Measurements from ENCODE around the gene GPR139. TPM values are rescaled to one million over a fixed set of nuclear protein-coding genes. Genes with fewer than 3 reads are reported as not detected.

The GPR139 gene
- total and polyA plus RNA-seq, 2 donors from 2014 or later, result not detected

- no peak overlapping the region for H3K27ac ChIP-seq (ENCODE audit: low read depth in 2 of 2, low read length in 2 of 2)
- H3K9ac ChIP-seq (ENCODE audit: low read length in 3 of 3), result no peak overlapping the region
- H3K9me3 ChIP-seq (ENCODE audit: control insufficient read depth in 2 of 3, insufficient read depth in 1 of 3, low read length in 3 of 3), result no peaks in the 10 kb centered on the region
- no peaks in the 10 kb centered on the region for H3K4me1 ChIP-seq (ENCODE audit: control insufficient read depth in 2 of 3, insufficient read depth in 2 of 3, low read depth in 1 of 3, low read length in 3 of 3)
- no peaks in the 10 kb centered on the region for H3K27me3 ChIP-seq (ENCODE audit: control insufficient read depth, insufficient read depth, low read length)
- intact Hi-C loops (cut with DNase I), result no loop called here
- no peaks in the 10 kb centered on the region for H3K36me3 ChIP-seq (ENCODE audit: control insufficient read depth in 2 of 3, insufficient read depth in 3 of 3, low read length in 3 of 3)
- H3K4me3 ChIP-seq (ENCODE audit: low read length in 3 of 3), result no peak overlapping the region
- TF ChIP-seq CTCF (IDR thresholded peaks at IDR 0.05; ENCODE audit: borderline replicate concordance, extremely low read depth, insufficient read depth), result no peak
- no peak for DNase-seq
- no peak for FAIRE-seq
Measured at GRCh38 chr16:20020976-20021375, 52.7 kb downstream of the GPR139 start.

GRCh38 chr16:20020083-20020482, 53.6 kb downstream of the GPR139 start:
- no peak for TF ChIP-seq CTCF (IDR thresholded peaks at IDR 0.05; ENCODE audit: borderline replicate concordance, extremely low read depth, insufficient read depth)
- H3K27me3 ChIP-seq (ENCODE audit: control insufficient read depth, insufficient read depth, low read length), result no peaks in the 10 kb centered on the region
- no peaks in the 10 kb centered on the region for H3K4me1 ChIP-seq (ENCODE audit: control insufficient read depth in 2 of 3, insufficient read depth in 2 of 3, low read depth in 1 of 3, low read length in 3 of 3)
- no peaks in the 10 kb centered on the region for H3K36me3 ChIP-seq (ENCODE audit: control insufficient read depth in 2 of 3, insufficient read depth in 3 of 3, low read length in 3 of 3)
- no peak overlapping the region for H3K27ac ChIP-seq (ENCODE audit: low read depth in 2 of 2, low read length in 2 of 2)
- H3K9ac ChIP-seq (ENCODE audit: low read length in 3 of 3), result no peak overlapping the region
- FAIRE-seq, result no peak
- H3K4me3 ChIP-seq (ENCODE audit: low read length in 3 of 3), result no peak overlapping the region
- no peak for DNase-seq
- intact Hi-C loops (cut with DNase I), result no loop called here
- no peaks in the 10 kb centered on the region for H3K9me3 ChIP-seq (ENCODE audit: control insufficient read depth in 2 of 3, insufficient read depth in 1 of 3, low read length in 3 of 3)

- H3K27me3 ChIP-seq (ENCODE audit: control insufficient read depth, insufficient read depth, low read length), result no peaks in the 10 kb centered on the region
- TF ChIP-seq CTCF (IDR thresholded peaks at IDR 0.05; ENCODE audit: borderline replicate concordance, extremely low read depth, insufficient read depth), result no peak
- no peaks in the 10 kb centered on the region for H3K36me3 ChIP-seq (ENCODE audit: control insufficient read depth in 2 of 3, insufficient read depth in 3 of 3, low read length in 3 of 3)
- intact Hi-C loops (cut with DNase I), result no loop called here
- no peak overlapping the region for H3K4me3 ChIP-seq (ENCODE audit: low read length in 3 of 3)
- H3K27ac ChIP-seq (ENCODE audit: low read depth in 2 of 2, low read length in 2 of 2), result no peak overlapping the region
- no peak for FAIRE-seq
- H3K4me1 ChIP-seq (ENCODE audit: control insufficient read depth in 2 of 3, insufficient read depth in 2 of 3, low read depth in 1 of 3, low read length in 3 of 3), result no peaks in the 10 kb centered on the region
- no peak for DNase-seq
- H3K9ac ChIP-seq (ENCODE audit: low read length in 3 of 3), result no peak overlapping the region
- H3K9me3 ChIP-seq (ENCODE audit: control insufficient read depth in 2 of 3, insufficient read depth in 1 of 3, low read length in 3 of 3), result no peaks in the 10 kb centered on the region
Measured at GRCh38 chr16:20016234-20016633, 57.5 kb downstream of the GPR139 start.

- Histone ChIP-seq H3K9ac (ENCODE audit: low read length in 3 of 3) (no peak overlapping the region), H3K36me3 (ENCODE audit: control insufficient read depth in 2 of 3, insufficient read depth in 3 of 3, low read length in 3 of 3) (no peaks in the 10 kb centered on the region), H3K9me3 (ENCODE audit: control insufficient read depth in 2 of 3, insufficient read depth in 1 of 3, low read length in 3 of 3) (peaks cover 0 to 5% (median 0%) of the 10 kb centered on the region in 3 donors), H3K4me3 (ENCODE audit: low read length in 3 of 3) (no peak overlapping the region), H3K27ac (ENCODE audit: low read depth in 2 of 2, low read length in 2 of 2) (no peak overlapping the region), H3K4me1 (ENCODE audit: control insufficient read depth in 2 of 3, insufficient read depth in 2 of 3, low read depth in 1 of 3, low read length in 3 of 3) (no peaks in the 10 kb centered on the region), H3K27me3 (ENCODE audit: control insufficient read depth, insufficient read depth, low read length) (no peaks in the 10 kb centered on the region)
- DNase-seq (no peak), FAIRE-seq (no peak)
- intact Hi-C loops (cut with DNase I), result no loop called here
- TF ChIP-seq CTCF (IDR thresholded peaks at IDR 0.05; ENCODE audit: borderline replicate concordance, extremely low read depth, insufficient read depth), result no peak
Measured at GRCh38 chr16:20004931-20005330, 68.8 kb downstream of the GPR139 start.
